Ecto neural progenitor cell (in vitro differentiated cells): ENCODE results near the gene PBX1.

Experiments used
- DNase-seq: peaks from one replicate; pipeline ENCODE4 v3.0.0-alpha.2; 2018; ENCODE audit warnings: low spot score

The PBX1 gene

DNA sequence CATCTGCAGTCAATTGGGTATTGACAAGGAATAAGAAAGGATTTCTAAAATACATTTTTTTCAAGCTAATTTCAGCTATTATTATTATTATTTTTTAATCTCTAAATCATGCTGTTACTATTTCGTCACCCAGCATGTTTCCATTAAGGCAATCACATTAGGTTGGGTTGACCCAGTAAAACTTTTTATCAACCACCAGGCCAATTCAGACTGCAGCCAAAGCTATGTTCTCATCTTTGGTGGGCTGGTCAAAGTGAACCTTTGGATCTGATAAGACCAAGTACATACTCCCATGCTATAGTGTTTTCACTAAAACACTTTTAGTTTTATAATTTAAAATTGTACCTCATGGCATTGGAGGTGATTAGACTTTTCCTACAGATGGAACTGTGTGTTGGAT is 198.6 kb downstream of the PBX1 start:
- no peak for DNase-seq

DNA sequence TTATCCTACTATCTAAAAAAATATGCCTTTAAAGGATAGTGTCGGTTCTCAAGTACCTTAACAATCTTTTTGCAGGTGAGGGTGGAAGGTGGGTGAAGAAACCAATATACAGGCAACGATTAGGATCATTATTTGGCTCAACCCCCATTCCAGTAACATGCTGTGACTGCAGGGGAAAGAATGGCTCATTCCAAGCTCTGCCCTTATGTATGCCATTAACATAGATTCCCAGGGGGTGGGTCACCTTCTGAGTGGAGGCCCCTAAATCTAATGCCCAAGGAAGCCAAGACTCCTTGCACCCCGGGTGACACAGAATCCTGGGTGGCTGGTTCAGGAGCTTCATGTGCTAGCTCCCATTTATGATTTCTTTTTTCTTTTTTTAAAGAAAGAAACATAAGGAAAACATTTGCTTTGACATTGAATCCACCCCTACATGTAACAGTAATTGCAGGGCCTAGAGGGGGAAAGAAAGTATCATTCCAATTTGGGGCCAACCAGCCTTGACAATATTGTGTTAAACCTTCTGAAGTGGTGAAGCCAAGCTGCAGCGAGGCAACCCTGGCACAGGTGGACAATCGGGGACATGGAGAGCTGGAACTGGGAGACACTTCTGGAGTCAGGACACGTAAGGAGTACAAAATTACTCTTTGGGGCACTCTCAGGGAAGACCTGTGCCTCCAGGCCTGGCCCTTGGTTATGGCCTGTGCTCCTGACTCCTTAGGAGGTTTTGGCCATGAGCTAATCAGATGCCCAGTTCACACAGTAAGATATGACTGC is 200.3 kb downstream of the PBX1 start:
- no peak for DNase-seq

DNA sequence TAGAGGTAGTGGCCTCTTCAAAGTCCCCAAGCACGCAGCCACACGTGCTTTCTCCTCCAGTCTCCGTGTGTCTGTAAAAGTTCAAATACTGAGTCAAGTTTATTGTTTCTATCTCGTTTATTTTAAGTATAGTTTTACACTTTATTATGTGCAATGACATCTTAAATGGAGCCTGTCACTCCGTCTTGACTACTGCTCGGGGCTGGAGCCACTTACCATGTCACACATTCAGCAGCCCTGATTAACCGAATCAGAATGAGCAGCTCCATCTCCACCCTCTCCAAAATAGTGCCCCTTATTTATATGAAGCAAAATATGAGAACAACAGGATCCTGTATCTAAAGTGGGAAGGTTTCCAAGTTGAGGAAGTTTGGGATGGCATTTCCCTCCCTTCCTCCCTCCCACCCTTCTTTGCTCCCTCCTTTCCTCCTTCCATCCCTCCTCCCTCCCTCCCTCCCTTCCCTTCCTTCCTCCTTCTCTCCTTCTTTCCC is 201.0 kb downstream of the PBX1 start:
- DNase-seq = no peak

DNA sequence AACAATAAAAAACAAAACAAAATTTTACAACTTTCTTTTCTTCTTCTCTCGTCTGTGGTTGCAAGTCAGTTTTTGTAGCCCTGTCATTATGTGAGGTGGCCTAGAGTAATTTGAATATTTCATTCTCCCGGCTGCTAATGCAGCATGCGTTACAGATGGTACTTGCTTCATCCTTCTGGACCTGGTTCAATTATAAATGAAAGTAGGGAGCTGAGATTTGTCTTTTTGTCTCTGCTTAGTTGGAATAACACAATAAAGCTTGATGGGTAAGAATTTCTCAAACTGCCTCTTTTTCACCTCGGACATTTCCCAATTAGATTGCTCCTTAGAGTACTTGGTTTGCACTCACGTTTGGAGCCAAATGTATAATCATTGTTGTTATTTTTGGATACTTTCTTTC is 201.6 kb downstream of the PBX1 start:
- no peak for DNase-seq

DNA sequence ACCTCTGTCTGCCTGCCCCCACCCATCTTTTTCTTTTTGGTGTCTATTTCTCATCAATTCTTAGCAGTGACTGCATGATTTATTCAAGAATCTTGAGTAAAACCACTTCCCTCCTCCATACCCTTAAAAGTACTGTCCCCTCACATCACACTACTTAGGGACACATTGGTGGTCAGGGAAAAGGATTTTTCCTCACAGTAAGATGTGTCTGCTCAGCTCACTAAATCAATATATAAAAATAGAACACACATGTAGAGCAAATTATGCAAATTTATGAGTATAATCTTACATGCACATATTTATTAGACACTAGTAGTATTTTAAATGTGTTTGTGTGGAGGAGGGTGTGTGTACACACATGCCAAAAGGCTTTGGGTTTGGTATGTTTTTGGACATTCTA is 202.0 kb downstream of the PBX1 start:
- DNase-seq = no peak

DNA sequence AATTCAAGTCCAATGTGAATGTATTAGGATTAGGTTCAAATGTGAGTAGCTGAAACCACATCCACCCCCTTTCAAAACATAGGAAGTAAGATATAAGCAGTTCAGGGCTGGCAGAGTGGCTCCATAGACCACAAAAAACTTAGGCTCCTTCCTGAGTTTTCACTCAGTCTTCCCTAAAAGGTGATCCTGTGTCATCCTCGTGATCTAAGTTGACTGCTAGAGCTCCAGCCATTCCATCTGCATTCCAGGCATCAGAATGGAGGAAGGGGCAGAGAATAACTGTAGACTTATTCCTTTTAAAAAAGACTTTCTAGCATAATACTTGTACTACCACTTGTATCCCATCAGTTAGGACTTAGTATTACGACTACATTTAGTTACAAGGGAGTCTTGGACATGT is 204.1 kb downstream of the PBX1 start:
- no peak for DNase-seq

DNA sequence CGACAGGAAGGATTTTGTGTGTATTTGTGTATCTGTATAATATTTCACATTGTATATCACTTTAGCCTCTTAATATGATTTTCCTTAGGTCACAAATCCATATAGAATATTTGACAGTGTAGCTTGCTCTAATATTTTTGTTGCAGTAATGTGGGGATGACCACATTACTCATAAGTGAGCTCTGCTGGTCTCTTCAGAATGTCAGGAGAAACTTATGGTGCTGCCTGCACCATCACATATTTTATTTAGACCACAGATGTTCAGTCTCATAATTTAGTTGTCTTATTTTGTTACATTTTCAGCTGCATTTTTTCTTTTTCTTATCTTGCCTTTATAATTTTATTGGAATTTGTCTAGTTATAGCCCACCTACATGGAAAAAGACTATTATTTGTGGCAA is 205.3 kb downstream of the PBX1 start:
- no peak for DNase-seq

DNA sequence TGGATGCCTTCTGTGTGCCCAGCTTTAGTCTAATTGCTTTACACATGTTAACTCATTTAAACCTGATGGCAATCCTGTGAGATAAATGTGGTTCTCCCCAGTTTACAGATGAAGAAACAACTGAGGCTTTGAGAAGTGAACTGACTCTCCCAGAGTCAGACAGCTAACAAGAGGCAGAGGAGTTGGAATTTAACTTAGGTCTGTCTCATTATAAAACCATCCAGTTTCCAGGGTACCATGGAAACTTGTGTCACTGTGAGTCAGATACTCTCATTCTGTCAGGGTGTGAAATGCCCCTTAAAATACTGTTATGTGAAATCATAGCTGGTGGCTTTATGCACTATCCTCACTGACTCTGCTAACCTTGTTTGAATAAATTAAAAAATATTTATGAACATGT is 206.6 kb downstream of the PBX1 start:
- DNase-seq = no peak

DNA sequence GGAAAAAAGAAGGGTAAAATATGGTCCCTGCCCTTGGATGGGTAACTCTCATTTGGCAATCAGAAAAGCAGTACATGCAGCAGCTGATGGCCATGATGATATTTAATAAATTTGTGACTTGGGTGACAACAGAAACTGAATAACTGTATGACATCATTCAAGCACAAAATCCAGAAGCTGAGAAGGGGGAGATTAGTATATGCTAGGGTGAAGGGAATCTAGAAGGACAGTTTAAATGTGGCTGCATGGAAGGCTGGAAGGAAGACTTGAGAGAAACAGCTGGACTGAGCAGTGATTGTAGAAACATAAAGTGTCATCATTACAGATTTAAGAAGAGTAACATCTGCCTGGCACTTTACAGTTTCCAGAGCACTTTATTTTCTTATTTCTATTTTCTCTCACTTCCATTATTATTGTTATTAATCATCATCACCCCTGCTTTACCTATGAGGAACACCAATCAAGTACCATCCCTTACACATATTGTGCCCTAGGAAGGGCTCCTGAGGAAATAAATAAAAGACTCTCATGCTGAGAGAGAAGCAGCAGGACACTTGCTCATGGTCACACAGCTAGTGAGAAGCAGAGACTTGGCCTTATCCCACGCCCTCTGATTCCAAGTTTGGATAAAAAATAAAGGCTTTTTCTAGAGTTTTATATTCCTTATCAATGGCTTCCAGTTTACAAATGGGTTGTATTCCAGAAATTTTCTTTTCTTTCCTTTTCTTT is 207.2 kb downstream of the PBX1 start:
- DNase-seq = no peak

DNA sequence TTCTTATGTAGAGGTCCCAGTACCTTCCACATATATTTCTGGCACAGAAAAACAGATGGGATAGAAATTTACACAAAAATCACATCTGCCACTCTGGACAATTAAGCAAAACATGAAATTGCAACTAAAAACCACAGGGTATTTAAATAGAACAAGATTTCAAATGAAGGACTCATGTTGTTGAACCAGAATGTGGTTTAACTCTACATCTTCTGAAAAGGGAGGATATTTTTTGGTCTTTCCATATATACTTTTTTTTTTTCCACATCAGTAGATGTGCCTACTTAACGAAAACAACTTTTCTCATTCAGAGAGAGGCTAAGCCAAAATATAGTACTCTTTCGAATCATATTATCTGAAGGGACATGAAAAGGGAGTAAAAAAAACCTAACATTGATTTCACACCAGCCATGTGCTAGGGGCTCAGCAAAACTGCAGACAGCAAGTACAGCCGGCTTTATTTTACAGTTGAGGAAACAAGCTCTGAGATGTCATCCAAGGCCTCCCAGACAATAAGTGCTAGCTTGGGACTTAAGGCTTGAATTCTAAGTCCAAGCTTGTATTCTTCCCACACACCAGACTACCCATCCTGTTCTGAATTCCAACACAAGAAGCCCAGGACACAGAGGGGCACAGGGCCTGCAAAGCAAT is 208.9 kb downstream of the PBX1 start:
- no peak for DNase-seq

DNA sequence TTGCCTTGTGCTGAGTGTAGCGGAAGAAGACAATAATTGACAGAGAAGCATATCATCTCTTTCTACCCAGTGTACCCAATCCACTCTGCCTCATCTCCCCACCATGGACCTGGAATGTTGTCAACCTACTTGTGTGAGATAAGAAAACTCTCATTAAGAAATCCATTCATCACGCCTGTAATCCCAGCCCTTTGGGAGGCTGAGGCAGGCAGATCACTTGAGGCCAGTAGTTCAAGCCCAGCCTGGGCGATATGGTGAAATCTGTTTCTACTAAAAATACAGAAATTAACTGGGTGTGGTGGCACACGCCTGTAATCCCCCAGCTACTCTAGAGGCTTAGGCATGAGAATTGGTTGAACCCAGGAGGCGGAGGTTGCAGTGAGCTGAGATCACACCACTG is 209.6 kb downstream of the PBX1 start:
- DNase-seq = no peak

DNA sequence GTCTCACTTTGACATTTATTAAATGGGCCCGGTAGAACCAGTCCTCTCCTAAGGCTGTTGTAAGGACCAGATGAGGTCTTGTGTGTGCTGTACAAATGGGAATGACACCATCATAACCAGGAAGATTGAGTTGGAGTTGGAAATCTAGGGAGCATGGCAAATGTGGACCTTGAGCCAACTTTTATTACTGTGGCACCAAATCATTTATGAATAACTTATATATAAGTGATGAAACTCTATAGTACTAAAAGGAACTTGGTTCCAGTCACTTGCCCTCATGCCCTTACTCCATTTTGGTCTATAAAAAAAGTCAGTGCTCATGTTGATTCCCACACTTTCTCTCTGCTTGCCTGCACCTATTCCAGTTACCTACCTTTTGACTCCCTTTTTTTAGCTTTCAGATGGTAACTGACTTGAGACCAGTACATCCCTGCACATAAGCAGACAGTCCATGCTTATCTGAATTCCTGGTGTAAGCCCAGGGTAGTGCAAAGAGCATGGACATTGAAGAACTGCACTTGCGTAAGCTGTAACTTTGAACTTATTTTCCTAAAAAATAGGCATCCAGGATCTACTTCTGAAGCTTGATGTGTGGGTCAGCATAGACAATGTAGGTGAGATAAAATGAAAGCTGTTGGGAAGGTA is 210.6 kb downstream of the PBX1 start:
- no peak for DNase-seq

DNA sequence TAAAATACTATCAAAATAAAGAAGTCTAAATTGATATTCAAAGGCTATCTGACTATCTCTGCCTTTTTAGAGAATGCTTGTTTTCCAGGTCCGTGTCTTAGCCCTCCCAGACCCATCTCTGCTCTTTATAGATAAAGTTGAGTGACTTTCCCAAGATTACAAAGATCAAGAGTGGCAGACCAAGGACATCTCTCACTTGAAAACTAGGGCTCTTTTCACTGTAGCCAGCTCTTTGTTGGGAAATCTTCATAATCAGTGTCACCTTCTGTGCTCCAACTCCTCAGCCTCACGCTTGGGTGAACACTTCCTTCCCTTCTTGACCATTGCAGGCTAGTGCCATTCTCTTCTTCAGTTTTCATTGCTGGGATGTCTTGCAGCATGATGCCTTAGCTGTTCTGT is 211.1 kb downstream of the PBX1 start:
- no peak for DNase-seq

DNA sequence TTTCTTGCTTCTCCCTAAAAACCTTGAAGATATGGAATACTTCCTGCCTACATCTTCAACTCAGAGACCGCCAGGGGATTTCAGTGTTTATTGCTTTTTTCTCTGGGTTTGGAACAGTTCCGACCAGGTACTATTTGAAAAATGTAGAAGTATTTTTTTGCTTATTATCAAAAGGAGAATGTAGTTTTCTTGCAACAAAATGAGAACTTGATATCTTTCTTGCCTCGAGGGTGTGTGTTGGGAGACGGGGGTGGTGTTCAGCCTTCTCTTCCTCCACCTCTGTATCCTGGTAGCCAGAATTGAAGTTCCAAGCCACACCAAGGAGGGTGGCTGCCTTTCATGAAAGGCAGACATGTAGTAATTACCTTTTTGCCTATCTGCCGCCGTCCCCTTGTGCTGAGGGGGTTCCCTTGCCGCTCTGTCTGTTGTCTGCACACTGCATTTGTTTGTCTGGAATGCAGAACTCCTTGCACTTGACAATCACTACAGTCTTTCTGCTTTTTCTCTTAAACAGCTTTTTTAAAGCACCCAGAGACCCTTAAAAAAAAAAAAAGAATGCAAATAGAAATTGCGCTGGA is 212.1 kb downstream of the PBX1 start:
- DNase-seq = no peak

DNA sequence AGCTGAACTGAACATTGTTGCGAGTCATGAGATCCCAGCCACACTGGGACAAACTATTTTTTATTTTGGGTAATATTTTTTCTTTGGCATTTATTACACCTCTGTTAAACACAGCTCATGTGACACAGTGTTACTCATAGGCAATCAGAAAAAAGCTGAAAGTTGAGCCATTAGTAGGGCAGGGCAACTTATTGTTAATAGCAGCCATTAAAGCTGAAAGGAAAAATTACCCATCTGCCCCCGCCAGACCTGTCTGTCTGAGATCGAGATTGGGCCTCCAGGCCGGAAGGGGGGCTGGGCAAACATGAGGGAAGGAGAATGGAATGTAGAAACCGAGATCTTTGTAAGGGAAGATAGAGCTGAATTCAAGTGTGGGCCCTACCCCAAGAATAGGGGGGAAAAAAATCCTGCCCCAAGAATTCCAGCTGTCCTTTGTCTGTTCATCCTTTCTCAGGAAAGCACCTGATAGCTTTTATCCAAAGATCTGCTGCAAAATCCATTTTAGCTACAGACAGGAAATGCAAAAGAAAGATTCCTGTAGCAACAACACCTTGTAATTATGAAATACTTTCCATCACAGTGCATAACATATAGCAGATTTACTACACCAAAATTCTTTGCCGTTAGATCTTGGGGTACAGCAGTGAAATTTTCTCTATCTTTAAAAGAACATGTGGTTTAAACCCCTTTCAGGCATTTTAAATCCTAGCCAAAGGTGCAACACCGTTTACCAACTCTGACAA is 212.8 kb downstream of the PBX1 start:
- DNase-seq = no peak

DNA sequence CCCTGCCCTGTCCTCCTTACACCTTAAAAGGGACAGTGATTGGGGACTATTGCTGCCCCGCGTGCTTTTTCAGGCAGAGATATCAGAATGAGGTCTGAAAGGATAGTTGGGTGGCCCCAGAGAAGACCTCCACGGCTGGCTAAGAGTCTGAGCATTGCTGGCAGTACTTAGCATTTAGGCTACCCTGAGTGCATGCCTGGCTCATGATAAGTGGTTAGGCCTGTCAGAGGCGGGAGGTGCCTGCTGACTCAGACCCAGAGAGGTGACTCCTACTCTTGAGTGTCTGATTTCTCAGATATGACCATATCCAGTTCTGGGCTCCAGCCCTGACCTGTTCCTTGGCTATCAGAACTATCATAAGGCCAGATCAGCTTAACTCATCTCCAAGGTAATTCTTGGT is 213.7 kb downstream of the PBX1 start:
- DNase-seq = no peak

DNA sequence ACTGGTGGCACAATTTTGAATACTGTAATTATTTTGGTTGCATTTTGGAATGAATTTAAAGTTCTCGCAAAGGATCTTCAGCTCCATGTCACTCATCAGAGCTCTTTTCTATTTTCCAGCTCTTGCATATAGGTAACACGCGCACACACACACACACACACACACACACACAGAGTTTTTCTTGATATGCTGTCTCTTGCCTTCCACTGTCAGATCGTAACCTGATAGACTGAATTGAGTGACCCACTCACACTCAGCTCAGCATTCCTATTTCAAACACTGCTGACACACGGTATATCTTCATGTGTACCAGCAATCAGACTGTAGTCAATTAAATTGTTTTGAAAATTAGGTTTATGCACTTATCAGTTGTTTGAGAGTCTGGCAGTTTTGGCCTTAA is 214.1 kb downstream of the PBX1 start:
- DNase-seq = no peak

DNA sequence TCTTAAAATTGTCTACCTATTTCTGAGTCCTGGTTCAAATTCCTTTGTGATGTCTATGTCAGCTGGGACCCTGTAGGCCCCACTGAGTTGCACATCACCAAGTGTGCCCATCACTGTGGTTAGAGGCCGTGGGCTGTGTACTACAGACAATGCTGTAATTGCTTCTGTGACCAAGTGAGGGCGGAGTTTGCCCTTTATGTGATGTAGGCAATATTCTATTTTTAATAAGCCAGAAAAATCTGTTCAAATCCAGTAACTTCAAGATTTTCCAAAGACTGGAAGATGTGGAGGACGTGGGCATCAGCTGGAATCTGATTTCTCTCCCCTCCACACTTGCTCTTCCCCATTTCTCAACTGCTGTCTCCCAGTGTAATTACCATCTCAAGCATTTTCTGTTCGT is 215.4 kb downstream of the PBX1 start:
- no peak for DNase-seq

DNA sequence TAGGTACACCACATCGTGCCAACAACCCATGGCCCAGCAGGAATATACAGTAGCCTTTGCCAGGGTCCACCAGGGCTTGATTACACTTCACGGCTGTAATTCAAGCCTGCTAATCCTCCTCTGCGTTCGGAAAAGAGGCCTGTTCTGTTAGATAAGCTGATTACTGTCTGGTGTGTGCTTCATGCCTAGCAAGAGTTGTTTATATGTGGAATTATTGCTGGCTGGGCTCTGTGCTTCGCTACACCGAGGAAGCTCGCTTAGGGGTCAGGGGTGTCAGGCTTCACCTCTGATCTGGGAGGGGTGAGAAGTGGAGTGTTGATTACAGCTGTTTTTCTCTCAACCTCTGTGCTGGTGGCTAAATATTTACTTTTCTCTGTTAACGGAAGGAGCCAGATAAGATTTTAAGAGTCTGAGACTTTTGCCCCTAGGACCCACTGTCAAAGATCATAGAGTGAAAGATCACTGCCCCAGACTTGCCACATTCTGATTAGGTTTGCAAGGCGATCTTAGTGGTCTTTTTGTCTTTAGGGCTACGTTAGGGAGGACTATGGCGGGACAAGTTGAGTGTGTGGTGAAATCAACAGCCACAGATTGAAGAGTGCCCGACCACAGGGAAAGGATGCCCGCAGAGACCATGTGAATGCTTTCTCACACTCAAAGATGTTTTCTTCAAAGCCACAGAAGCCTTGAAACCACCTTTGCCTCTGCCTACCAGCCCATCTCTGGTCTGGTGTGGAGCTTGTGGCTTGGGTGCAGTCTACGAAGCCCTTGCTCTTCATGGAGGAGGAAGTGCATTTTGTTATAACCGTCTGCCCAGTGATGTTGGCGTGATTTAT is 216.1 kb downstream of the PBX1 start:
- peak; percentile 53 for DNase-seq

DNA sequence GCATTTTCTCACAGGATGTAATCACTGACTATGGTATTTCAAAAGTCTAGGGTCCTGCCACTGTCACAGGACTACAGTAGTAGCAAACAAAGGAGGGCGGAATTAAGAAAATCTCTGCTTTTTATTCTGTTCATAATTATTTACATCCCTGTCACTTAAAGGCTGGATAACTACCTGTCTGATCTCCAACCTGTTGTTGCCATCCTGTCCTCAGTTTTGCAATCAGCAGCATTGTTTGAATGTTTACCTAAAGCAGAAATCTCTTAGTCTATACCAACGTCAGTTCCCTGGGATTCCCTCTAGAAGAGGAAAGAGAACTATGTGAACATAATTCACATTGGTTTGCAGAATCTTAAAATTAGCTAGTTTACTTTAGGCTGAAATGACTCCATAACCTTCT is 218.5 kb downstream of the PBX1 start:
- DNase-seq = no peak

DNA sequence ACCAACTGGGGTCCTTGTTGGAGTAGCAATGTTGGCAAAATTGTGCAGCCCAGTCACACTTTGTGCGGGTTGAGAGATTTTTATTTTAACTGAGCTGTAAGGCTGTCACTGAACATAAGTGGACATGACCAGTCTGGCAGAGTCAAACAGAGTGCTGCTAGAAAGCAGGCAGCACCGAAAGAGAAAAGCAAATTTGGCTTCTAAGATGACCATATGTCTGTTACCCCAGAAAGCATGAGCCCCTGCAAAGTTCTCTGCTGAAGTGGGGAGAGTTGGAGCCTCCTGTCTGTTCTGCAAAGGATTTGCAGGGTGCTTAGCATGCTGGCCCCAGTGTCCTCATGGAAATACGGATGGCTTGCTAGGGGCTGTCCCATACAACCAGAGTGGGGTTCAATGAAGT is 220.4 kb downstream of the PBX1 start:
- no peak for DNase-seq
